Activated naive CD8-positive, alpha-beta T cell treated with anti-CD3 and anti-CD28 coated beads, Interleukin-2, amount 10 ng/mL, durations not matched to agents 7 days and 5 days (primary cell): ENCODE measurements around the gene DBET. TPM values are rescaled to one million over a fixed set of nuclear protein-coding genes. Genes with fewer than 3 reads are reported as not detected.

Experiments
- total RNA-seq, 2 experiments: library from RNA; stranded (reverse); gene quantifications; one replicate each; pipeline ENCODE4 v1.2.3, GENCODE V29; 2021

Gene DBET
- total RNA-seq, 2 experiments from 2014 or later: not detected

Other genes starting within 250 kb of the DBET start
- 10 to 100 TPM; 62.6 to 68.8 TPM for gene FRG1, start 123.6 kb upstream of the DBET start, total RNA-seq
- not detected for gene FRG2, start 37.2 kb upstream of the DBET start, total RNA-seq
- gene DUX4, start 109.3 kb downstream of the DBET start, total RNA-seq: not detected